Measurements from ENCODE around the gene CTDNEP1.

DNA sequence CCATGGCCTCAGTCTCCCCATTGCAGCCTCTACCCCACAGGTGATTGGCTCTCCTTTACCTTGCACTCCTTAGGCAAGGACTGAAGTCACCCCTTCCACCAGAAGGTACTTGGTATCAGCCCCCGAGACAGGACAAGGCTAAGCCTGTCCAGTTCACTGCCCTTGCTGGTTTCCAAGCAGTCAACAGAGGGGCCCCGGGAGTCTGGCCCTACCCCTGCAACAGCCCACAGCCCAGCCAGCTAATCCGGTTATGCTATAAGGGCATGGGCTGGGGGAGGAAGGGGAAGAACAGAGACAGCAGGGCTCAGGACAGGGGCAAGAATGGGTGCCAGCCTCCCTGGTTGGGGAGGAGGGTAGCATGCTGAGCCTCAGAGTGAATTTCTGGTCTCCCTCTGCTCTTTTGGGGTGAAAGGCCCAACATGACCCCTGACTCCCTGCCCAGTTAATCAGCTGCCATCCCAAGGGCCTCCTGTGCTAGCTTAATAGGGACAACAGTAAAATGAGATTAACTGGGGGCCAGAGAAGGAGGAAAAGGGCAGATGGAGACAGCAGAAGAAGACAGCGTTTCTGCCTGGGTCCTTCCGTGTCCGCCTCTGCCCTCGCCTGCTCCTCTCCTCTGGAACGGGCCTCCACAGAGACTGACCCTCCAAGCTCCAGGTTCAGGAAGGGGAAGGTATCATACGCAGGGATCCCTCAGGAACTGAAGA, 42.6 kb downstream of the CTDNEP1 start:
- TF ChIP-seq, protein P1, sequence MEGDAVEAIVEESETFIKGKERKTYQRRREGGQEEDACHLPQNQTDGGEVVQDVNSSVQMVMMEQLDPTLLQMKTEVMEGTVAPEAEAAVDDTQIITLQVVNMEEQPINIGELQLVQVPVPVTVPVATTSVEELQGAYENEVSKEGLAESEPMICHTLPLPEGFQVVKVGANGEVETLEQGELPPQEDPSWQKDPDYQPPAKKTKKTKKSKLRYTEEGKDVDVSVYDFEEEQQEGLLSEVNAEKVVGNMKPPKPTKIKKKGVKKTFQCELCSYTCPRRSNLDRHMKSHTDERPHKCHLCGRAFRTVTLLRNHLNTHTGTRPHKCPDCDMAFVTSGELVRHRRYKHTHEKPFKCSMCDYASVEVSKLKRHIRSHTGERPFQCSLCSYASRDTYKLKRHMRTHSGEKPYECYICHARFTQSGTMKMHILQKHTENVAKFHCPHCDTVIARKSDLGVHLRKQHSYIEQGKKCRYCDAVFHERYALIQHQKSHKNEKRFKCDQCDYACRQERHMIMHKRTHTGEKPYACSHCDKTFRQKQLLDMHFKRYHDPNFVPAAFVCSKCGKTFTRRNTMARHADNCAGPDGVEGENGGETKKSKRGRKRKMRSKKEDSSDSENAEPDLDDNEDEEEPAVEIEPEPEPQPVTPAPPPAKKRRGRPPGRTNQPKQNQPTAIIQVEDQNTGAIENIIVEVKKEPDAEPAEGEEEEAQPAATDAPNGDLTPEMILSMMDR (IDR thresholded peaks at IDR 0.05; ENCODE audit: borderline replicate concordance, extremely low read depth, low read length, poor library complexity, severe bottlenecking): no peak
- TF ChIP-seq EZH2 (IDR thresholded peaks at IDR 0.05; ENCODE audit: borderline replicate concordance, low read depth, low read length, severe bottlenecking): no peak

All from DND-41 (cell line).